IPS DF 19.7 (cell line): ENCODE results near the gene ANKS1A.

Source experiments
- DNase-seq: peaks from one replicate; pipeline ENCODE4 v3.0.0-alpha.2; 2013; ENCODE audit warnings: low read depth, low spot score

ANKS1A gene

DNA sequence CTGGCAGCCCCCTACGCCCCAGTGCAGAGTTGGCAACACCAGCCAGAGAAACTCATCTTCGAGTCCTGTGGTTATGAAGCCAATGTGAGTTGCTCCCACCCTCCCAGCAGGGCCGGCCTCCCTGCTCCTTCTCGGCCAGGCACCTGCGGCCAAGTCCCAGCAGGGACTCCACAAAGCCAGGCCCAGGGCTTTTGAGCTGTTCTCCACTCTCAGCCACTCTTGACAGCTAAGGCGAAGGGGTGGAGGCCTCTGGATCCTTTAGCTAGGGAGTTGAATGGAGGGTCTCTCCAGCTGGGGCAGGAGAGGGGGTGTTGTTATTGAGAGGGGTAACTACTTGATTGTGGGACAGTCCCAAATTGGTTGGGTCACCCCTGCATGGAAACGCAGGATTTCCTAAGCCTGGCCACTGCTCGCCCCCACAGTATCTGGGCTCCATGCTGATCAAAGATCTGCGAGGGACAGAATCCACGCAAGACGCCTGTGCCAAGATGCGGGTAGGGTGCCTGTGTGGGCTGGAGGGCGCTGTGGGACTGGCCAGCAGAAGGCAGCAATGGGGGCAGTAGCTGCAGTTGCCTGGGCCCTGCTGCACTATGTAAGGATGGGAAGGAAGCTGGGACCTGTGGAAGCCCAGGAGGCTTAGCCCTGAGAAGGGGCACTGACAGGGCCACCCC is 193.8 kb downstream of the ANKS1A start:
- no peak for DNase-seq

DNA sequence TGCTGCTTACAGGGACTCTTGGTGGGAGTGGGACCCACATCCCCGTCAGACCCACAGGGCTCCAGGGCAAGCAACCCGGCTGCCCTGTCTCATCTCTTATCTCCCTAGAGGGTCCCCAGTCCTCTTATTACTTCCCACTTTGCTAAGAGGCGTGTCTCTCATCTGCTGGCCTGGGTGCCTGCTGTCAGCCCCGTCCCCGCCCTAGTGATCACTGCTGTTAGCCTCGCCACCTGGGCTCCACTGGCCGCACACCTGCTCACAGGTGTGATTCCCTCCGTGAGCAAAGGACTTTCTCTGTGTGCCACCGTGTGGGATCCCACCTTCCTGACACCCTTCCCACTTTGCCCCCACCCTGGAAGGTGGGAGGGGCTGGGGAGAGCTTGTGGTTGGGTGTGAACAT is 194.5 kb downstream of the ANKS1A start:
- no peak for DNase-seq

GRCh38 chr6:35084041-35084491 is 195.0 kb downstream of the ANKS1A start:
- no peak for DNase-seq

GRCh38 chr6:35084511-35085203 is 195.6 kb downstream of the ANKS1A start:
- no peak for DNase-seq

- DNase-seq, result no peak
These were observed 196.6 kb downstream of the ANKS1A start for GRCh38 chr6:35085359-35086281.

GRCh38 chr6:35086282-35086632 is 197.2 kb downstream of the ANKS1A start:
- DNase-seq, result no peak

GRCh38 chr6:35086636-35087360 is 197.7 kb downstream of the ANKS1A start:
- no peak for DNase-seq

DNA sequence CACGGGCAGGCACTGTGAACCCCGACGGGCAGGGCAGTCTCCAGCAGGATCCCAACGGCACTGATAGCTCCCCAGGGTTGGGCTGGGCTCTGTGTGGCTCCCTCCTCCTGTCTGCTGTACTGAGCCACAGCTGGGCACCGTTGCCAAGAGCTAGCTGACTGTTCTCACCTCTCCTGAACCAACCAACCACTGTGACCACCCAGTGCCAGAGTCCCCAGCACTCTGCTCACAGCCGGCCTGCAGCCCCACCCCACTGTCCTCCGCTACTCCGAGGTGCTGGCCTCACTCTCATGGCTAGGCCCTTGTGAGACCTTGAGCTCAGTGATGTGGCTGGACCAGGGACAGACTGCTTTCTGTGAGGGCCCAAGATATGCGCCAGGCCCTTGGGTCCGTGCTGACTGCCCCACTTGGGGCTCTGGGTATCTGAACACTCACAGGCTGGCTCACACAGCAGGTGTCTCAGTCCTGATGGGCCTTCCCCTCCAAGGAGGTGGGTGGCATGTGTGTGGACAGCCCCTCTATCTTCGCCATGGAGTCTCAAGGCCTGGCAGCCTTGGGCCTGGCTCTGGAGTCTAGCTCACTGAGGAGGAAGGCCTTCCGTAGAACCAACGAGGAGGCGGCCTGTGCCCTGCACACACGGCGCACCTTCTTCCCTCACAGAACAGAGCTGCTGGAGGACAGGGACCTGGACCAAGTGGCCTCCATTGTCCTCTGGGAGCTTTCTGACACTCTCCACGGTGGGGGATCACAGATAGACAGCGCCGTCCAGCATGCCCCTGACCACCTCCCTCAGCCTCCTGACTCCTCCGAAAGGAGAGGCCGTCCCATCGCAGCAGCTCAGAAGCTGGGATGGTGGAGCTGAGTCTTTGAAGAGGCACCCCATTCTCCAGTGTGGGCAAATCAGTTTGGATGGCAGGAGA is 198.6 kb downstream of the ANKS1A start:
- DNase-seq, result no peak

DNA sequence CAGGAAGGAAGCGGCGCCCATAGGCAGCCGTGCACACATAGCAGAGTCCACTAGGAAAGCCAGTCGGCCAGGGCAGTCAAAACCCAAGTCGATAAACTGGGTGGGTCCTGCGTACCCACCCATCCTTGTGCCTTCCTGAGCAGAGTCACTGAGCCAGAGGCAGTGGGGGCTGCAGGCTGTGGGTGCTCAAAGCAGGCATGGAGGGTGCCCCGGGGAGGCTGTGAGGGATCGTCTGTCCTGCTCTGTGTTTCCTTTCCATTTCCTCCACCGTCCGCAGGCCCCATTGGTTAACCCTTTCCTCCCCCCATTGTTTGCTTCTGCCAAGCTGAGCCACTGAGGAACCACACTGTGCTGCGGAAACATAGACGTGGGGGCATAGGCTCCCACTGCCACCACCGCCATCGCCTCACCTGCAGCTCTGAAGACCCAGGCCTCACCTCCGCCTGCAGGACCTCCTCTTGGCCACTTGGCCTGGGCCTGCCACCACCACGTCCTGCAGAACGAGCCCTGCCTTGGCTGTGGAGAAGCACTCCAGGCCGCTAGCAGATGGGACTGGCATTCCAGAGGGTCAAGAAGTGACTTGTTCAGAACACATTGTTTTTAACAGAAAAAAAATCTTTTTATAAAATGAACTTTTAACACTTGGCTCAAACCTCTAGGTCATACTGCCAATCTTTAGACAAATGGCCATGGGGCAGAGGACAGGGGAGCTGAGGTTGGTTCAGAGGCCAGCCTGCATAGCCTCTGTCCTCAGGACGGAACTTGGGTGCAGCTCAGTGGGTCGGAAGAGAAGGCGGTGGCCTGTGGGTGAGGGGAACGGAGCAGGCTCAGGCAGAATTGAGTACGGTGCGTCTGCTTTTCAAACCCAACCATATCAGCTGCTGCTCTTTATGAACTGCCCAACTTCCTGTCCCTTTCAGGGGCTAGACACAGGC is 199.5 kb downstream of the ANKS1A start:
- DNase-seq, result no peak

DNA sequence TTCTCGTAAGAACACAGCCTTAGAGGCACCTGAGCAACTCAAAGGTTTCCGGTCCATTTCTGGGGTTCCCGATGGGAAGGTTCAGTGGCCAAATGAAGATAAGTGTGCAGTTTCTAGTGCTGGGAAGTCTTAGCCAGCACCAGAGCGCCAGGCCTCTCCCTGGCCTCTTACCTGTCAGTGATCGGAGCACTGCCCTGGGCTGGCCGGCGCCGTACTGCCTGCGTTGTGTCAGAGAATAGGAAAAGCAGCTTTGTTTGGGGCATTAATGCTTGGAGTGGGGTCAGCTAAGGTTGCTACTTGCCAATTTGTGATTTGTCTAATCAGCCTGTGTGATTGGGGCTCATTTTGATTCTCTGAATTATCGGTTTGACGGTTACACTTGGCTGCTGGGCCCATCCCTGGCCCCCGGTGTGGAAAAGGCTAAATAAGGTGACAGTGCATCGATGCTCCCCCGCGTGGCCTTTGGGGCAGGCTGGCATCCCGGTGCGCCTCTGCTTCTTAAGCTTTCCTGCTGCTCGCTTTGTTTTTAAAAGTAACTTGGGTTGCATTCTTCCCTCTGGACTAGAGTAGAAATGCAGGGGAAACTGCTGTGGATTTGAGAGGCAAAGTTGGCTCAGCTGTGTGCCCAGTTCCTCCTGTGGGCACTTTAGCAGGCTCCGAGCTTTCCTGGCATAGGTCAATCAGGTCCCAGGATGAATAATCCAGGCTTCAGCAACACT is 200.3 kb downstream of the ANKS1A start:
- no peak for DNase-seq

- no peak for DNase-seq
These were observed 201.0 kb downstream of the ANKS1A start for GRCh38 chr6:35089935-35090505.

GRCh38 chr6:35090734-35091133 is 201.7 kb downstream of the ANKS1A start:
- DNase-seq, result no peak

GRCh38 chr6:35091346-35092083 is 202.5 kb downstream of the ANKS1A start:
- no peak for DNase-seq

DNA sequence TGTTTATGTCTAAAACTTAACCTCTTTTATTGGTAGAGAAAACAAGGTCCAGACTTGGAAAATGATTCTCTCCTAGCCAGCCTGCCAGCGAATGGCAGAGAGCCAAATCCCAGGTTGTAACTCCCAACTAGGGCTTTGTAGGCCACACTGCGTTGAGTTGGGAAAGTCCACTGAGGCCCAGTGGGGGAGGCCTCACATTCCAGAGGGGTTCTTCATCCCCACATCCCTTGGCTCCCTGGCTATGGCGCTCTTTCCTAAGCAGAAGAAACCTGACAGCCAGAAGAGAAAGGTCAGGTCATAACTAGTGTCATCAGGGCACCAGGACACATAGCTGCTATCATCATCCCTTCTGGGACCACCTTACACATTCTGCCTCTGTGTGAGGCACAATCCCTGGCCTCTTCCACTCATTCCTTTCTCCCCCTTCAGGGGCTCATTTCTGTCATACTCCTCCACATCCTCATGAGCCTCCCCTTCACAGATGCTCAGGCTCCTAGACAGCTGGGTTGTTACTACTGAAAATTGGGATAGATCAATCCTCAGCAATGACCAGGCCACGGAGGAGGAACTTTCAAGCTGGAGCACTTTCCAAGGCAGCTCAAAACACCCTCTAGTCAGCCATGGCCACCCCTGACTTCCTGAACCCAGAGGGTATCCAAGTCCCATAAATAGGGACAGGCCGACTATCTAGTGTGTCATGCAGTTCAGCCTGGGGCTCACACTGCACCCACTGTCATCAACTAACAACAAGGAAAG is 203.5 kb downstream of the ANKS1A start:
- DNase-seq, result no peak

GRCh38 chr6:35093118-35093445 is 204.0 kb downstream of the ANKS1A start:
- DNase-seq, result no peak

DNA sequence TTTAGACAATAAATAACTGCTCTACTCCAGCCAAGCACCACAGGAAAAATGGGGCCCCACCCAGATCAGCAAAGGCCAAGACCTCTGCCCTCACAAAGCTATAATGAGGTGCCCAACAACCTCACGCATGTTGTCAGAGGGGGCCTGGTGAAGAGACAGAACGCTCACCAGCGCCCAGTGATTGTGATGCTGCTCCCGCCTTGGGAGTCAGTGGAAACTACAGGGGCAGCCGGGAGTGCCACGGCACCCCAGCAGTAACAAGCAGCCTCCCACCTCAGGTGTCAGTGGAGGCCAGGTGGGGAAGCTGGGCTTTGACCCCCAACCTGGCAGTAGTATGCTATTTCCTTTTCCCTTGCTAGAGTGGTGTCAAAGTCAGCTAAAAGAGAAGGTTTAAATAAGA is 204.7 kb downstream of the ANKS1A start:
- no peak for DNase-seq

GRCh38 chr6:35094183-35094582 is 205.1 kb downstream of the ANKS1A start:
- no peak for DNase-seq
